MCF 10A (cell line): ENCODE data around the gene EPB41. TPM values are rescaled to one million over a fixed set of nuclear protein-coding genes. Genes with fewer than 3 reads are reported as not detected.
A peak's percentile ranks its signal among the peaks of the same experiment; 100 is the strongest.
"Not testable (repeated sequence)": the region's sequence is repeated elsewhere in the genome, so short reads cannot be mapped to it uniquely, and the experiment has no call there.

Source experiments
- BruUV-seq: library from RNA; stranded (reverse); fragments of 400-500 nt; replicated peaks from 2 replicates; lab custom pipeline; 2021; lab: Mats Ljungman, UMichigan
- CTCF ChIA-PET: fragments of 300-600 bp; sonication (Branson Sonifier 250); formaldehyde crosslinking; extraction: SDS; loops from one replicate; lab custom pipeline; 2021; ENCODE audit warnings: antibody characterized with exemption, inconsistent platforms; lab: Yijun Ruan, JAX
- POLR2A ChIA-PET: fragments of 300-600, 350-650 bp; sonication (Branson Sonifier 250); formaldehyde crosslinking; extraction: SDS; loops from one replicate; lab custom pipeline; 2020; ENCODE audit warnings: antibody characterized with exemption, inconsistent platforms; lab: Yijun Ruan, JAX
- DNase-seq: peaks from one replicate; pipeline ENCODE4 v3.0.0-alpha.2; 2018; ENCODE audit not compliant: unreplicated experiment
- H3K27ac Mint-ChIP-seq: one replicate; pipeline ENCODE4 v1.8.0; 2022; ENCODE audit warnings: mild to moderate bottlenecking, low read depth, mixed read lengths; ENCODE audit not compliant: unreplicated experiment
- H3K27me3 Mint-ChIP-seq: one replicate; pipeline ENCODE4 v1.8.0; 2022; ENCODE audit warnings: mixed read lengths; ENCODE audit not compliant: insufficient read depth, unreplicated experiment
- H3K36me3 Mint-ChIP-seq: one replicate; pipeline ENCODE4 v1.8.0; 2022; ENCODE audit warnings: mild to moderate bottlenecking, moderate library complexity, mixed read lengths; ENCODE audit not compliant: insufficient read depth, unreplicated experiment
- H3K4me1 Mint-ChIP-seq: one replicate; pipeline ENCODE4 v1.8.0; 2022; ENCODE audit warnings: mixed read lengths; ENCODE audit not compliant: insufficient read depth, unreplicated experiment
- H3K4me3 Mint-ChIP-seq: one replicate; pipeline ENCODE4 v1.8.0; 2022; ENCODE audit warnings: mild to moderate bottlenecking, moderate library complexity, mixed read lengths; ENCODE audit not compliant: unreplicated experiment
- H3K9me3 Mint-ChIP-seq: one replicate; pipeline ENCODE4 v1.8.0; 2022; ENCODE audit warnings: mixed read lengths; ENCODE audit not compliant: unreplicated experiment
- CTCF ChIP-seq: fragments of 200-600 bp; IDR thresholded peaks from one replicate; pipeline ENCODE4 v1.8.0; 2022; ENCODE audit warnings: antibody characterized with exemption, mild to moderate bottlenecking; ENCODE audit not compliant: unreplicated experiment
- intact Hi-C: fragments of 100-400 bp; cut with micrococcal nuclease; formaldehyde crosslinking; loops from 2 replicates; pipeline ENCODE4 v1.14.1; 2022
- total RNA-seq: library from RNA; stranded (reverse); gene quantifications from 2 replicates; pipeline ENCODE4 v1.2.3, GENCODE V29; 2022

The EPB41 gene
- total RNA-seq, 1 experiment from 2014 or later: 15.0 TPM

GRCh38 chr1:28954126-28954726 is 39.9 kb downstream of the EPB41 start:
- Mint-ChIP-seq H3K36me3 (no peaks in the 10 kb centered on the region), H3K9me3 (no peaks in the 10 kb centered on the region), H3K27me3 (no peaks in the 10 kb centered on the region), H3K4me1 (peaks cover 16% of the 10 kb centered on the region), H3K27ac (no peak overlapping the region), H3K4me3 (no peak overlapping the region)
- POLR2A ChIA-PET: interaction anchor here (0.7 to 1.1 kb wide), 2 partner anchors 9 to 70 kb away, joined by 3 read pairs; no protein-coding TSS in a partner anchor
- DNase-seq: no peak
- BruUV-seq: no TSS peak
- intact Hi-C loops: no loop called here
- no peak for TF ChIP-seq CTCF
- CTCF ChIA-PET: no interaction called here

- Mint-ChIP-seq H3K4me1 (peaks cover 11% of the 10 kb centered on the region), H3K27me3 (no peaks in the 10 kb centered on the region), H3K36me3 (no peaks in the 10 kb centered on the region), H3K9me3 (no peaks in the 10 kb centered on the region), H3K4me3 (no peak overlapping the region), H3K27ac (no peak overlapping the region)
- TF ChIP-seq CTCF: no peak
- DNase-seq: no peak
- ChIA-PET CTCF (no interaction called here), POLR2A (interaction anchor here (0.7 to 1.2 kb wide), 3 partner anchors 9 to 31 kb away, joined by 3 to 4 read pairs (median 4); no protein-coding TSS in a partner anchor)
- BruUV-seq: no TSS peak
- intact Hi-C loops: no loop called here
Measured at GRCh38 chr1:28956038-28956464, 41.7 kb downstream of the EPB41 start.

- H3K9me3 Mint-ChIP-seq, DNase-seq, H3K4me1 Mint-ChIP-seq, H3K27me3 Mint-ChIP-seq, H3K4me3 Mint-ChIP-seq, BruUV-seq, H3K36me3 Mint-ChIP-seq, intact Hi-C loops, H3K27ac Mint-ChIP-seq: not testable (repeated sequence)
- ChIA-PET CTCF (interaction anchor here (0.6 kb wide), 1 partner anchor 19 kb away, joined by 3 read pairs; no protein-coding TSS in a partner anchor), POLR2A (interaction anchor here (0.6 to 1.4 kb wide), 2 partner anchors 8 to 99 kb away, joined by 3 read pairs; no protein-coding TSS in a partner anchor)
Measured at GRCh38 chr1:28962114-28962831, 47.9 kb downstream of the EPB41 start.

GRCh38 chr1:28965271-28965870 is 51.0 kb downstream of the EPB41 start:
- no peak overlapping the region for H3K4me3 Mint-ChIP-seq
- ChIA-PET POLR2A (interaction anchor here (0.8 to 1.8 kb wide), 3 partner anchors 8 to 80 kb away, joined by 3 to 7 read pairs (median 4); no protein-coding TSS in a partner anchor), CTCF (no interaction called here)
- no peak for TF ChIP-seq CTCF
- H3K27me3 Mint-ChIP-seq: no peaks in the 10 kb centered on the region
- no peaks in the 10 kb centered on the region for H3K4me1 Mint-ChIP-seq
- no peak overlapping the region for H3K27ac Mint-ChIP-seq
- peak; percentile 27 for DNase-seq
- intact Hi-C loops: no loop called here
- H3K36me3 Mint-ChIP-seq: no peaks in the 10 kb centered on the region
- no TSS peak for BruUV-seq
- H3K9me3 Mint-ChIP-seq: no peaks in the 10 kb centered on the region
